Body of pancreas (tissue), 4 donors: Measurements from ENCODE around the gene ACRBP.

ENCODE experiments used
- POLR2A ChIP-seq, 3 donors: fragments of 450-650 bp; IDR thresholded peaks; one replicate each; pipeline ENCODE4 v1.6.1; 2016; ENCODE audit warnings: antibody characterized with exemption in 3 of 3, mild to moderate bottlenecking in 2 of 3
- TF ChIP-seq, protein P1 (sequence below), 7 experiments: fragments of 450-650 bp in 4 of 7; fragments of 200-600 bp in 3 of 7; sonication (generic) in 3 of 7; IDR thresholded peaks; one replicate each; pipeline ENCODE4 v1.5.1; 2016 to 2019; ENCODE audit warnings: antibody characterized with exemption in 7 of 7

DNA sequence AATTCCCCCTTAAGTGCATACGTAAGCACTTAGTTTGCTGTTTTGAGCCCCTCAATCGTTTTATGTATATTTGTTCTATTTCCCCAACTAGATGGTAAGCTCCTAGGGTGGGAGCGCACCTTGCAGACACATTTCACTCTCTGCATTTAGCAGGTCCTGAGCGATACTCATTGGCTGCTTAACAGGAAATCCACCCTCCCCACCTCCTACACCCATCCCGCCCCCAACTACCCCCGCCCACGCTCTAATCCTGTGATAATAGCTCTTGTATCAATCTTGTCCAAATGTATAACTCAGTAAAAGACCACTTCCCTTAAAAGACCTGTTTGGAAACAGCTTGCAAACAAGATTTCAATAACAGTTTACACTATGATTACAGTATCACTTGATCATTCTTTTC lies 19.6 kb downstream of the ACRBP start:
- TF ChIP-seq, protein P1, sequence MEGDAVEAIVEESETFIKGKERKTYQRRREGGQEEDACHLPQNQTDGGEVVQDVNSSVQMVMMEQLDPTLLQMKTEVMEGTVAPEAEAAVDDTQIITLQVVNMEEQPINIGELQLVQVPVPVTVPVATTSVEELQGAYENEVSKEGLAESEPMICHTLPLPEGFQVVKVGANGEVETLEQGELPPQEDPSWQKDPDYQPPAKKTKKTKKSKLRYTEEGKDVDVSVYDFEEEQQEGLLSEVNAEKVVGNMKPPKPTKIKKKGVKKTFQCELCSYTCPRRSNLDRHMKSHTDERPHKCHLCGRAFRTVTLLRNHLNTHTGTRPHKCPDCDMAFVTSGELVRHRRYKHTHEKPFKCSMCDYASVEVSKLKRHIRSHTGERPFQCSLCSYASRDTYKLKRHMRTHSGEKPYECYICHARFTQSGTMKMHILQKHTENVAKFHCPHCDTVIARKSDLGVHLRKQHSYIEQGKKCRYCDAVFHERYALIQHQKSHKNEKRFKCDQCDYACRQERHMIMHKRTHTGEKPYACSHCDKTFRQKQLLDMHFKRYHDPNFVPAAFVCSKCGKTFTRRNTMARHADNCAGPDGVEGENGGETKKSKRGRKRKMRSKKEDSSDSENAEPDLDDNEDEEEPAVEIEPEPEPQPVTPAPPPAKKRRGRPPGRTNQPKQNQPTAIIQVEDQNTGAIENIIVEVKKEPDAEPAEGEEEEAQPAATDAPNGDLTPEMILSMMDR (IDR thresholded peaks at IDR 0.05), result no peak
- TF ChIP-seq POLR2A (IDR thresholded peaks at IDR 0.05), result no peak
